Right atrium auricular region (tissue), 2 donors: Measurements from ENCODE around the gene CACNA2D4. TPM values are rescaled to one million over a fixed set of nuclear protein-coding genes. Genes with fewer than 3 reads are reported as not detected.

Experiments used
- DNase-seq: peaks from one replicate; pipeline ENCODE4 v3.0.0-alpha.2; 2019; ENCODE audit warnings: low spot score
- H3K27ac ChIP-seq, 2 donors: fragments of 200-600 bp; sonication (generic); 1 replicate in 1 of 2; 2 replicates in 1 of 2; pipeline ENCODE4 v1.5.1; 2016 to 2019
- H3K27me3 ChIP-seq, 2 donors: fragments of 200-600 bp; sonication (generic); one replicate each; pipeline versions ENCODE4 v1.5.1 to v1.6.0; 2017 to 2019
- H3K36me3 ChIP-seq: fragments of 200-600 bp; sonication (generic); one replicate; pipeline ENCODE4 v1.5.1; 2016
- H3K4me1 ChIP-seq, 2 donors: fragments of 200-600 bp; sonication (generic); one replicate each; pipeline versions ENCODE4 v1.5.1 to v1.6.0; 2017 to 2019
- H3K4me3 ChIP-seq, 2 donors: fragments of 200-600 bp; sonication (generic); 1 replicate in 1 of 2; 2 replicates in 1 of 2; pipeline ENCODE4 v1.5.1; 2017 to 2019; ENCODE audit warnings: mild to moderate bottlenecking in 1 of 2, moderate library complexity in 1 of 2
- H3K9me3 ChIP-seq, 2 donors: fragments of 200-600 bp; sonication (generic); one replicate each; pipeline ENCODE4 v1.5.1; 2019
- total RNA-seq, 2 donors: library from RNA; depleted of rRNA; stranded (reverse); fragments of >200 nt; gene quantifications; one replicate each; pipeline ENCODE4 v1.1.0, GENCODE V29; 2016
- TF ChIP-seq, protein P1 (sequence below), 2 donors: fragments of 200-600 bp; sonication (generic); IDR thresholded peaks; one replicate each; pipeline ENCODE4 v1.5.1; 2019; ENCODE audit warnings: antibody characterized with exemption in 2 of 2

CACNA2D4 gene
- total RNA-seq, 2 donors from 2014 or later: 1.6 to 4.1 TPM

DNA sequence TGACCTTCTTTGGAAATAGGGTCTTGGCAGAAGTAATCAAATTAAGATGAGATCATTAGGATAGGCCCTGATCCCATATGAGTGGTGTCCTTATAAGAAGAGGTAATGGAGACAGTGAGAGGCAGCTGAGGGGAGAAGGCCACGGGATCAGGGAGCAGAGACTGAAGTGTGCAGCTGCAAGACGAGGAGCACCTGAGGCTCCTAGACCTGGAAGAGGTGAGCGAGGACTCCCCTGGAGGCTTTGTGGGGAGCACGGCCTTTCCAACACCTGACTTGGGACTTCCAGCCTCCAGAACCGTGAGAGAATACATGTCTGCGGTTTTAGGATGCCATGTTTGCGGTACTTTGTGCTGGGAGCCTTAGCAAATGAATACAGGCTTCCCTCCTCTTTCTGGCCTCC is 60.6 kb downstream of the CACNA2D4 start:
- H3K4me1 ChIP-seq: no peaks in the 10 kb centered on the region
- H3K27ac ChIP-seq: no peak overlapping the region
- H3K9me3 ChIP-seq: peaks cover 3 to 29% of the 10 kb centered on the region in 2 donors
- DNase-seq: no peak
- no peaks in the 10 kb centered on the region for H3K27me3 ChIP-seq
- H3K36me3 ChIP-seq: no peaks in the 10 kb centered on the region
- no peak overlapping the region for H3K4me3 ChIP-seq
- TF ChIP-seq, protein P1, sequence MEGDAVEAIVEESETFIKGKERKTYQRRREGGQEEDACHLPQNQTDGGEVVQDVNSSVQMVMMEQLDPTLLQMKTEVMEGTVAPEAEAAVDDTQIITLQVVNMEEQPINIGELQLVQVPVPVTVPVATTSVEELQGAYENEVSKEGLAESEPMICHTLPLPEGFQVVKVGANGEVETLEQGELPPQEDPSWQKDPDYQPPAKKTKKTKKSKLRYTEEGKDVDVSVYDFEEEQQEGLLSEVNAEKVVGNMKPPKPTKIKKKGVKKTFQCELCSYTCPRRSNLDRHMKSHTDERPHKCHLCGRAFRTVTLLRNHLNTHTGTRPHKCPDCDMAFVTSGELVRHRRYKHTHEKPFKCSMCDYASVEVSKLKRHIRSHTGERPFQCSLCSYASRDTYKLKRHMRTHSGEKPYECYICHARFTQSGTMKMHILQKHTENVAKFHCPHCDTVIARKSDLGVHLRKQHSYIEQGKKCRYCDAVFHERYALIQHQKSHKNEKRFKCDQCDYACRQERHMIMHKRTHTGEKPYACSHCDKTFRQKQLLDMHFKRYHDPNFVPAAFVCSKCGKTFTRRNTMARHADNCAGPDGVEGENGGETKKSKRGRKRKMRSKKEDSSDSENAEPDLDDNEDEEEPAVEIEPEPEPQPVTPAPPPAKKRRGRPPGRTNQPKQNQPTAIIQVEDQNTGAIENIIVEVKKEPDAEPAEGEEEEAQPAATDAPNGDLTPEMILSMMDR (IDR thresholded peaks at IDR 0.05): no peak

DNA sequence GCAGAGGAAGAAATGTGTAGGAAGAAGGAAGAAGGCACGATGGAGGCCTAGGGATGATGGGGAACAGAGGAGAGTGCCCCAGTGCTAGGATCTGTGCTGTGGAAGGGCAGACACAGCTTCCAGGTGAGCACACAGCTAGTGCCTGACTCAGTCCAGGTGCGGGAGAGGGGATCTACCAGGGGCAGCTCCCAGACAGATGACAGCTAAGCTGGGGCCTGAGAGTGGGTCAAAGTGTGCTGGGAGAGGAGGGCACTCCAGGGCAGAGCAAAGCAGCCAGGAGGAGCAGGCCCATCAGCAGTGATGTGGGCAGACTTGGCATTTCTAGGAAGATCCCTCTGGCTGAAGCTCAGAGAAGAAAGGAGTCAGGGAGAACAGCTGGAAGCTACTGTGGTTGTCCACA is 61.4 kb downstream of the CACNA2D4 start:
- H3K27me3 ChIP-seq: no peaks in the 10 kb centered on the region
- H3K9me3 ChIP-seq: peaks cover 3 to 29% of the 10 kb centered on the region in 2 donors
- no peak overlapping the region for H3K27ac ChIP-seq
- no peaks in the 10 kb centered on the region for H3K36me3 ChIP-seq
- TF ChIP-seq, protein P1 (IDR thresholded peaks at IDR 0.05): no peak
- DNase-seq: no peak
- H3K4me3 ChIP-seq: no peak overlapping the region
- H3K4me1 ChIP-seq: no peaks in the 10 kb centered on the region

DNA sequence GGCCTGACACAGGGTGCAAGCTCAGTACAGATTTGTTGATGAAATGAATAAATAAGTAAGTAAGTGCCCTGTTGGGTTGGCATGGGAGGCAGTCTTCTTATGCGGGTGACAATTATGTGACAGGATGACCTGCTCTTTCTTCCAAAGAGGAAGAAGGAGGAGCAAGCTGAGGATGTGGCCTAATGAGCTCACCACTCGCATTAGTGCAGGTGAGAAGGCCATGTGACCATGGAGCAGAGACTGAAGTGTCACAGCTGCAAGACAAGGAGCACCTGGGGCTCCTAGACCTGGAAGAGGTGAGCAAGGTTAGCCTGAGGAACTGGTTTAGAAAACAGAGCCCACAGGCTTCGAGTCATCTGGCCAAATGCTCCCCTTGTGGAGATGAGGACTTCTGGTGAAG is 63.2 kb downstream of the CACNA2D4 start:
- H3K36me3 ChIP-seq: no peaks in the 10 kb centered on the region
- no peaks in the 10 kb centered on the region for H3K27me3 ChIP-seq
- no peak overlapping the region for H3K4me3 ChIP-seq
- H3K27ac ChIP-seq: no peak overlapping the region
- H3K4me1 ChIP-seq: no peaks in the 10 kb centered on the region
- H3K9me3 ChIP-seq: peaks cover 3 to 29% of the 10 kb centered on the region in 2 donors
- TF ChIP-seq, protein P1 (IDR thresholded peaks at IDR 0.05): no peak
- DNase-seq: no peak

DNA sequence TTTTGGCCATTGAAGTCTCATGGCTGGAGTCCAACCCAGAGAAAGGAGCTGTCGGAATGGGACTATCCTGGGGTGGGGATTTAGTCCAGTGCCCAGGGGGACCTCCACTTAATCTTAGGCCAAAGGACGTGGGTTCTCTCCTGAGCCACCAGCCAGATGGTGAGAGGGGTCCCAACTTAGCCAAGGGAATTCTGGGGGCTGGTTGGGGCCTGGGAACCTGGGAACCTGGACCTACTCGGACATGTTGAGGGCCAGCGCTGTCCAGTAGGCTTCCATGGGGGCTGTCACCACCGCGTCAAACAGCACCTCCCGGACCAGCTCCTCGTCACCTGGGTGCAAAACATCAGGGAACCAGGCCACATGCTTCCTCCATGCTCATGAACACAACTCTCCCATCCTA is 64.7 kb downstream of the CACNA2D4 start:
- H3K4me1 ChIP-seq: no peaks in the 10 kb centered on the region
- TF ChIP-seq, protein P1 (IDR thresholded peaks at IDR 0.05): no peak
- H3K27ac ChIP-seq: no peak overlapping the region
- no peaks in the 10 kb centered on the region for H3K36me3 ChIP-seq
- no peak overlapping the region for H3K4me3 ChIP-seq
- no peaks in the 10 kb centered on the region for H3K27me3 ChIP-seq
- DNase-seq: no peak
- H3K9me3 ChIP-seq: peaks cover 3 to 29% of the 10 kb centered on the region in 2 donors

DNA sequence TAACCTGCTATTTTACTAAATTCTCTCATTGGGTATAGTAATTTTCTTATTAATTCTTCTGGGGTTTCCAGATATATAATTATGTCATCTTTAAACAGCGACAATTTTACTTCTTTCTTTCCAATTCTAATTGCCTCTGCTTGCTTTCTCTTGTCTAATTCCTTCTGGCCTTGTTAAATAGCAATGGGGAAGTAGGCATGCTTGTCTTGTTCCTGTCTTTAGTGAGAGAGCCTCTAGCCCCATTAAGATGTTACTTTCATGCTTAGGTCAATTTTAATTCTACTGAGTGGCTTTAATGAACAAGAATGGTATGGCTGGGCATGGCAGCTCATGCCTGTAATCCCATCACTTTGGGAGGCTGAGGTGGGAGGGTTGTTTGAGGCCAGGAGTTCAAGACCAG is 66.4 kb downstream of the CACNA2D4 start:
- Histone ChIP-seq H3K27ac (no peak overlapping the region), H3K27me3 (no peaks in the 10 kb centered on the region), H3K4me3 (no peak overlapping the region), H3K4me1 (no peaks in the 10 kb centered on the region), H3K9me3 (peaks cover 3 to 29% of the 10 kb centered on the region in 2 donors), H3K36me3 (no peaks in the 10 kb centered on the region)
- TF ChIP-seq, protein P1 (IDR thresholded peaks at IDR 0.05): no peak
- no peak for DNase-seq

DNA sequence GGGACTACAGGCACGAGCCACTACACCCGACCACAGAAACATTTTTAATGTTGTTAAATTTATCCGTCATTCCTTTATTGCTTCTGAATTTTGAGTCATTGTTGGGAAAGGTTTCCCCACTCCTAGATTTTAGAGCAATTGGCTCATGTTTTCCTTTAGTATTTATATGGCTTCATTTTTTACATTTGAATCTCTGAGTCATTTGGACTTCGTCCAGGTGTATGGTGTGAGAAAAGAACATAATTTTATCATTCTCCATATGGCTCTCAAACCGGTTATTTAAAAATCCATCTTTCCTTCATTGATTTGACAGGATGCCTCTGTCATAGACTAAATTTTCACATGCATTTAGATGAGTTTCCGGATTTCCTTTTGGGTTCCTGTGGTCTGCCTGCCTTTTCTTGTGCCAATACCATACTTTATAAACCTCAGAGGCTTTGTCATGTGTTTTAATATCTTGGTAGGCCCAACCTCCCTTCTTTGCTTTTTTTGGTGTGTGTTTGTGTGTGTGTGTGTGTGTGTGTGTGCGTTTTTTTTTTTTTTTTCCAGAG is 67.2 kb downstream of the CACNA2D4 start:
- no peak overlapping the region for H3K27ac ChIP-seq
- peaks cover under 1 to 21% of the 10 kb centered on the region in 2 donors for H3K9me3 ChIP-seq
- TF ChIP-seq, protein P1 (IDR thresholded peaks at IDR 0.05): no peak

More for the DNA sequence above, 67.2 kb downstream of the CACNA2D4 start:
- Histone ChIP-seq H3K27me3 (no peaks in the 10 kb centered on the region), H3K4me1 (no peaks in the 10 kb centered on the region), H3K36me3 (no peaks in the 10 kb centered on the region), H3K4me3 (no peak overlapping the region)
- no peak for DNase-seq
